HL-60 (cell line): ENCODE measurements around the gene MFSD2A.

Experiments used
- DNase-seq, 2 experiments: peaks; one replicate each; pipeline ENCODE4 v3.0.0-alpha.2; 2010 to 2020; ENCODE audit warnings: low read depth in 1 of 2, low spot score in 1 of 2
- H3K27ac ChIP-seq: fragments of 250-450 bp; sonication (Bioruptor Pico); replicated peaks from 2 replicates; pipeline ENCODE4 v1.5.1; 2020; ENCODE audit warnings: mild to moderate bottlenecking, moderate library complexity
- H3K27me3 ChIP-seq: fragments of 250-450 bp; sonication (Bioruptor Pico); 2 replicates; pipeline ENCODE4 v1.5.1; 2021; ENCODE audit warnings: mild to moderate bottlenecking, moderate library complexity; ENCODE audit not compliant: insufficient read depth, poor library complexity, severe bottlenecking
- H3K4me3 ChIP-seq: replicated peaks from 2 replicates; pipeline ENCODE4 v1.5.1; 2011; ENCODE audit warnings: mild to moderate bottlenecking, control low read depth, low read length; ENCODE audit not compliant: insufficient read depth
- GABPA ChIP-seq: IDR thresholded peaks from 2 replicates; pipeline ENCODE4 v1.6.1; 2012; ENCODE audit warnings: low read depth
- POLR2AphosphoS5 ChIP-seq: IDR thresholded peaks from 2 replicates; pipeline ENCODE4 v1.6.1; 2012; ENCODE audit warnings: low read depth
- SPI1 ChIP-seq: IDR thresholded peaks from 2 replicates; pipeline ENCODE4 v1.6.1; 2012; ENCODE audit warnings: low read depth, mild to moderate bottlenecking, borderline replicate concordance
- long read RNA-seq: library from polyadenylated mRNA; unstranded; transcript quantifications from one replicate; pipeline ENCODE4 v2.0.0, GENCODE V29; 2020
- TF ChIP-seq, protein P1 (sequence below): IDR thresholded peaks from 2 replicates; pipeline ENCODE4 v1.6.1; 2012; ENCODE audit warnings: low read depth; ENCODE audit not compliant: insufficient replicate concordance
- TF ChIP-seq, protein P2 (sequence below): IDR thresholded peaks from one replicate; pipeline ENCODE4 v1.5.1; 2011; ENCODE audit warnings: low read length, control low read depth, inconsistent platforms; ENCODE audit not compliant: insufficient read depth

Gene MFSD2A
- long read RNA-seq, transcript MFSD2A-202 (14 exons, 2,154 nt): major isoform, 56 of 70 reads
- long read RNA-seq, partial matches to known transcripts: 2 of 70 reads
- long read RNA-seq, other reads (novel, unspliced or antisense): 12 of 70 reads

DNA sequence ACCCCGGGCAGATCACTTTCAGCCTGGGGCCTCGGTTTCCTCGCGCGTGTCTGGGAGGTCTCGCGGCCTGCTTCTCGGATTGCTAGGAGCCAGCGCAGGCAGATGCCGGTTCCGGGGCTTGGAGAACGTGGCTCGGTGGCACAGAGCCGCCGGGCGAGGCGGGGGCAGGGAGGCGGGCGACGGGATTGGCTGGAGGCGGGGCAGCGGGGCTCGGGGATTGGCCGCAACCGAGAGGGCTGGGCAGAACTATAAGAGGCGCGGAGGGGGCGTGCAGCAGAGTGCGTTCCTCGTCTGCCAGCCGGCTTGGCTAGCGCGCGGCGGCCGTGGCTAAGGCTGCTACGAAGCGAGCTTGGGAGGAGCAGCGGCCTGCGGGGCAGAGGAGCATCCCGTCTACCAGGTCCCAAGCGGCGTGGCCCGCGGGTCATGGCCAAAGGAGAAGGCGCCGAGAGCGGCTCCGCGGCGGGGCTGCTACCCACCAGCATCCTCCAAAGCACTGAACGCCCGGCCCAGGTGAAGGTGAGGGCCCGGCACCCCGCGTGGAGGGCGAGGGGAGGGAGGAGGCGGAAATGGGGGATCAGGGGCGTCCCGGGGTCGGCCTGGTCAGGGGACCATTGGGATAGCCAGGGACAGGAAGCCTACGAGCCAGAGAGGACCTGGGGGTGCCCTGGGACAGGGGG, at the start of gene MFSD2A:
TSS of gene MFSD2A (plus strand) at position 276 of the 677 bp plus-strand sequence. CDS start at position 424, 148 bp downstream.
- H3K27ac ChIP-seq: peak within 1 kb of the TSS; percentile 51
- peak within 1 kb of the TSS; percentile 92 for H3K4me3 ChIP-seq
- TF ChIP-seq SPI1: no peak
- TF ChIP-seq POLR2AphosphoS5: peak; percentile 86
- no peaks in the 10 kb centered on the region for H3K27me3 ChIP-seq
- peak; percentile 88 to 95 for DNase-seq

DNA sequence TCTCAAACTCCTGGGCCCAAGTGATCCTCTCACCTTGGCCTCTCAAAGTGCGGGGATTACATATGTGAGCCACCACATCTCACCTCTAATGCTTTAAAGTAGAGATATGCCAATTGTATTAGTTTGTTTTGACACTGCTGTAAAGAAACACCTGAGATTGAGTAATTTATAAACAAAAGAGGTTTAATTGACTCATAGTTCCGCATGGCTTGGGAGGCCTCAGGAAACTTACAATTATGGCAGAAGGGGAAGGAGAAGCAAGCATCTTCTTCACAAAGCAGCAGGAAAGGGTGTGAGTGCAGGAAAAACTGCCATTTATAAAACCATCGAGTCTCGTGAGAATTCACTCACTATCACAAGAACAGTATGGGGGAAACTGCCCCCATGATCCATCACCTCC, 49.8 kb upstream of the MFSD2A start:
- Histone ChIP-seq H3K4me3 (no peak overlapping the region), H3K27ac (no peak overlapping the region), H3K27me3 (peaks cover 27% of the 10 kb centered on the region)
- DNase-seq: no peak
- TF ChIP-seq GABPA (no peak), POLR2AphosphoS5 (no peak), SPI1 (no peak)
- TF ChIP-seq, protein P1, sequence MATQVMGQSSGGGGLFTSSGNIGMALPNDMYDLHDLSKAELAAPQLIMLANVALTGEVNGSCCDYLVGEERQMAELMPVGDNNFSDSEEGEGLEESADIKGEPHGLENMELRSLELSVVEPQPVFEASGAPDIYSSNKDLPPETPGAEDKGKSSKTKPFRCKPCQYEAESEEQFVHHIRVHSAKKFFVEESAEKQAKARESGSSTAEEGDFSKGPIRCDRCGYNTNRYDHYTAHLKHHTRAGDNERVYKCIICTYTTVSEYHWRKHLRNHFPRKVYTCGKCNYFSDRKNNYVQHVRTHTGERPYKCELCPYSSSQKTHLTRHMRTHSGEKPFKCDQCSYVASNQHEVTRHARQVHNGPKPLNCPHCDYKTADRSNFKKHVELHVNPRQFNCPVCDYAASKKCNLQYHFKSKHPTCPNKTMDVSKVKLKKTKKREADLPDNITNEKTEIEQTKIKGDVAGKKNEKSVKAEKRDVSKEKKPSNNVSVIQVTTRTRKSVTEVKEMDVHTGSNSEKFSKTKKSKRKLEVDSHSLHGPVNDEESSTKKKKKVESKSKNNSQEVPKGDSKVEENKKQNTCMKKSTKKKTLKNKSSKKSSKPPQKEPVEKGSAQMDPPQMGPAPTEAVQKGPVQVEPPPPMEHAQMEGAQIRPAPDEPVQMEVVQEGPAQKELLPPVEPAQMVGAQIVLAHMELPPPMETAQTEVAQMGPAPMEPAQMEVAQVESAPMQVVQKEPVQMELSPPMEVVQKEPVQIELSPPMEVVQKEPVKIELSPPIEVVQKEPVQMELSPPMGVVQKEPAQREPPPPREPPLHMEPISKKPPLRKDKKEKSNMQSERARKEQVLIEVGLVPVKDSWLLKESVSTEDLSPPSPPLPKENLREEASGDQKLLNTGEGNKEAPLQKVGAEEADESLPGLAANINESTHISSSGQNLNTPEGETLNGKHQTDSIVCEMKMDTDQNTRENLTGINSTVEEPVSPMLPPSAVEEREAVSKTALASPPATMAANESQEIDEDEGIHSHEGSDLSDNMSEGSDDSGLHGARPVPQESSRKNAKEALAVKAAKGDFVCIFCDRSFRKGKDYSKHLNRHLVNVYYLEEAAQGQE: no peak
- TF ChIP-seq, protein P2, sequence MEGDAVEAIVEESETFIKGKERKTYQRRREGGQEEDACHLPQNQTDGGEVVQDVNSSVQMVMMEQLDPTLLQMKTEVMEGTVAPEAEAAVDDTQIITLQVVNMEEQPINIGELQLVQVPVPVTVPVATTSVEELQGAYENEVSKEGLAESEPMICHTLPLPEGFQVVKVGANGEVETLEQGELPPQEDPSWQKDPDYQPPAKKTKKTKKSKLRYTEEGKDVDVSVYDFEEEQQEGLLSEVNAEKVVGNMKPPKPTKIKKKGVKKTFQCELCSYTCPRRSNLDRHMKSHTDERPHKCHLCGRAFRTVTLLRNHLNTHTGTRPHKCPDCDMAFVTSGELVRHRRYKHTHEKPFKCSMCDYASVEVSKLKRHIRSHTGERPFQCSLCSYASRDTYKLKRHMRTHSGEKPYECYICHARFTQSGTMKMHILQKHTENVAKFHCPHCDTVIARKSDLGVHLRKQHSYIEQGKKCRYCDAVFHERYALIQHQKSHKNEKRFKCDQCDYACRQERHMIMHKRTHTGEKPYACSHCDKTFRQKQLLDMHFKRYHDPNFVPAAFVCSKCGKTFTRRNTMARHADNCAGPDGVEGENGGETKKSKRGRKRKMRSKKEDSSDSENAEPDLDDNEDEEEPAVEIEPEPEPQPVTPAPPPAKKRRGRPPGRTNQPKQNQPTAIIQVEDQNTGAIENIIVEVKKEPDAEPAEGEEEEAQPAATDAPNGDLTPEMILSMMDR: no peak

DNA sequence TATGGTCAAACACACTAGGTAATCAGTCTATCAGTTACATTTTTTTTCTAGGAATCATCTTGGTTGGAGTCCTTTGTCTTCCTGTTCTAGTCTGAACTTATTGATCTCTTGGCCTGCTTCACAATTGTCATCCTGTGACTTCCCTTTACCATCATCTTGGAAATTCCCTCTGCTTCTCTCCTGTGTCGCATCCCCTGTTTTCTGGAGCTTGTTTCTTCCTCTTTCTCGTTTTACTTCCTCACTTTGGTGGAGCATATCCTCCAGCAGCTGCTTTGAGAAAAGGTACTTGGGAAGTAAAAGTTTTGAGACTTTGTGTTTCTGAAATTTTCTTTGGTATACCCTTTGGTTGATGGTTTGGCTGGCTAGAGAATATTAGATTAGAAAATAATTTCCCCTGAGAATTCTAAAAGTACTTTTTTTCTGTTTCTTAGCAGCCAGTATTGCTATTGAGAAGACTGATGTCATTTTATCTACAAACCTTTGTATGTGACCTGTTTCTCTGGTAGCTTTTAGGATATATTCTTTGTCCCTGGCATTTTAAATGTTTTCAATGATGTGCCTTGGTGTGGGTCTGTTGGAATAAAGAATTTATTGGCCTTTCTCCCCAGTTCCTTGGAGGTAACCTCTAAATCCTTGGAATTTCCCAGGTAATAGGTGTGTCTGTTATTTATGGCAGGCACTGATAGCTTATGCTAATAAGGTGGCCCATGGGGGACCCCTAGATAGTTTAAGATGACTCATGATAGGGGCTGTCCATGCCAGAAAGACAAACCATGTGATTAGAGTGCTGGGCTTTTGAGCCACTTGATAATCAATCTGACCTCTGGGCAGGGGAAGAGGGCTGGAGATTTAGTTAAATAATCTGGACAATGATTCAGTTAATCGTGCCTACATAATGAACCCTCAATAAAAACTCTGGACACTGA, 47.2 kb upstream of the MFSD2A start:
- TF ChIP-seq POLR2AphosphoS5 (no peak), GABPA (no peak), SPI1 (peak; percentile 81)
- TF ChIP-seq, protein P1: no peak
- no peak for DNase-seq
- Histone ChIP-seq H3K27me3 (peaks cover 9% of the 10 kb centered on the region), H3K27ac (no peak overlapping the region), H3K4me3 (no peak overlapping the region)

DNA sequence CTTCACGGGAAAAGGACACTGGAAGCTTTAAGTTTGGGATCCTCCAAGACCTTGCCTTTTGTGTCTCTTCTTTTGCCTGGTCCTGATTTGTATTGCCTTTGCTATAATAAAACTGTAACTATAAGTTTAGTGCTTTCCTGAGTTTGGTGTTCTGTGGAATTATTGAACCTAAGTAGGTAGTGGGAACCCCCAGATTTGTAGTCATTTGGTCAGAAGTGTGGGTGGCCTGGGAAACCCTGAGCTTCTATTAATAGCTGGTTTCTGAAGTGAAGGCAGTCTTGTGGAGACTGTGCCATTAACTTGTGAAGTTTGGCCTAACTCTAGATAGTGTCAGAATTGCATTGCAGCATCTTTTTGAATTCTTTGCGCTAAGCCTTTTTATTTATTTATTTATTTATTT, 46.4 kb upstream of the MFSD2A start:
- Histone ChIP-seq H3K27me3 (peaks cover 3% of the 10 kb centered on the region), H3K4me3 (no peak overlapping the region), H3K27ac (no peak overlapping the region)
- TF ChIP-seq POLR2AphosphoS5: no peak
- TF ChIP-seq, protein P2: no peak
- no peak for TF ChIP-seq GABPA
- no peak for TF ChIP-seq SPI1
- TF ChIP-seq, protein P1: no peak
- no peak for DNase-seq
